ENCODE measurements around the gene MTSS2.

Gene MTSS2

GRCh38 chr16:70715860-70716357 lies 30.1 kb upstream of the MTSS2 start:
- Histone ChIP-seq H4K20me1 (ENCODE audit: low read depth, low read length) (no peaks in the 10 kb centered on the region), H3K9me3 (ENCODE audit: insufficient read depth, low read length) (no peaks in the 10 kb centered on the region), H3F3A (ENCODE audit: insufficient read depth) (no peaks in the 10 kb centered on the region), H3K4me3 (ENCODE audit: insufficient read depth, low read length, poor library complexity, severe bottlenecking) (no peak overlapping the region), H3K9ac (ENCODE audit: low read length) (no peak overlapping the region), H3K9me2 (replicated peaks; ENCODE audit: insufficient read depth, low read length) (no peaks in the 10 kb centered on the region), H3K4me2 (ENCODE audit: low read depth, low read length, poor library complexity, severe bottlenecking) (no peak overlapping the region), H2AFZ (ENCODE audit: low read depth, low read length, severe bottlenecking) (no peak overlapping the region), H3K79me2 (ENCODE audit: insufficient read depth, low read length) (no peaks in the 10 kb centered on the region), H3K27ac (ENCODE audit: low read depth, low read length) (no peak overlapping the region), H3K36me3 (ENCODE audit: low read length) (no peaks in the 10 kb centered on the region), H3K27me3 (ENCODE audit: low read length) (no peaks in the 10 kb centered on the region)
- TF ChIP-seq EZH2phosphoT487 (conservative IDR thresholded peaks at IDR 0.05; ENCODE audit: low read length): no peak
- no peak for TF ChIP-seq CTCF (IDR thresholded peaks at IDR 0.05; ENCODE audit: insufficient read depth, low read length, poor library complexity, severe bottlenecking)

DNA sequence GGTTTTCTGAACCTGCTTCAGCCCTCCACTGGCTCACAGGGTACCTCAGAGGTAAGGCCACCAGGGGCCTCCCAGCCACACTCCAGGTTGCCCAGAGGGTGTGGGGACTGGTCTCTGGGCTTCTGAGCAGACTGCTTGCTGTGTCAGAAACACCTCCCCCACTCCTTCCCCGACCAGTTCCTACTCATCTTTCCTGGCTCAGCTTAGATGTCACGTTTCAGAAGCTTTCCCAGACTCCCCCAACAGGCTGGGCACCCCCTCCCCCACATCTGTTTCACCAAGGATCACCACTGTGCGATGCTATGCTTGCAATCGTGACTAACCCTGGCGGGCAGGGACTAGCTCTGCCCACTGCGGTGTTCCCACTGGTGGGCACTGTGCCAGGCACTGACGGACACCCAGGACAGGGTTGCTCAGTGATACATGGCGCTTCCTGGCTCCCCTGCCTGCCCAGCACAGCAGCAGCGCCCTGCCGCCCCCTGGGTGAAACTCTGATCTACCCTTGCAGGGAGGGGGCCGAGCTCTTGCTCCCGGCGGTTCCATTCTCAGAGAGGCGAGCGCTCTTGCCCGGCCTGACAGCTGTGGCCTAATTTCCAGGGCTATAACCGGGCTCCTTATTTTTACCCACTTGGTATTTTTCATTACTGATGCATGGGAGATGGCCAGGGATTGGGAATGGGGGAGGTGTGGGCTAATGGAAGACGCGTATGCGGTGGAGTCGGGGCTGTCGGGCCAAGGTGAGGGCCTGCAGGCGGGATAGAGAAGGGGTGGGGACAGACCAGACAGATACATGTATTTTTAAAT lies 29.4 kb upstream of the MTSS2 start:
- Histone ChIP-seq H3K9me3 (ENCODE audit: insufficient read depth, low read length) (no peaks in the 10 kb centered on the region), H3K36me3 (ENCODE audit: low read length) (no peaks in the 10 kb centered on the region), H3K27ac (ENCODE audit: low read depth, low read length) (no peak overlapping the region), H3K4me3 (ENCODE audit: insufficient read depth, low read length, poor library complexity, severe bottlenecking) (no peak overlapping the region), H3K4me2 (ENCODE audit: low read depth, low read length, poor library complexity, severe bottlenecking) (no peak overlapping the region), H3K9ac (ENCODE audit: low read length) (no peak overlapping the region), H3K9me2 (replicated peaks; ENCODE audit: insufficient read depth, low read length) (no peaks in the 10 kb centered on the region), H2AFZ (ENCODE audit: low read depth, low read length, severe bottlenecking) (no peak overlapping the region), H3F3A (ENCODE audit: insufficient read depth) (no peaks in the 10 kb centered on the region), H3K27me3 (ENCODE audit: low read length) (no peaks in the 10 kb centered on the region), H4K20me1 (ENCODE audit: low read depth, low read length) (no peaks in the 10 kb centered on the region), H3K79me2 (ENCODE audit: insufficient read depth, low read length) (no peaks in the 10 kb centered on the region)
- TF ChIP-seq EZH2phosphoT487 (conservative IDR thresholded peaks at IDR 0.05; ENCODE audit: low read length) (no peak), CTCF (IDR thresholded peaks at IDR 0.05; ENCODE audit: insufficient read depth, low read length, poor library complexity, severe bottlenecking) (no peak)

DNA sequence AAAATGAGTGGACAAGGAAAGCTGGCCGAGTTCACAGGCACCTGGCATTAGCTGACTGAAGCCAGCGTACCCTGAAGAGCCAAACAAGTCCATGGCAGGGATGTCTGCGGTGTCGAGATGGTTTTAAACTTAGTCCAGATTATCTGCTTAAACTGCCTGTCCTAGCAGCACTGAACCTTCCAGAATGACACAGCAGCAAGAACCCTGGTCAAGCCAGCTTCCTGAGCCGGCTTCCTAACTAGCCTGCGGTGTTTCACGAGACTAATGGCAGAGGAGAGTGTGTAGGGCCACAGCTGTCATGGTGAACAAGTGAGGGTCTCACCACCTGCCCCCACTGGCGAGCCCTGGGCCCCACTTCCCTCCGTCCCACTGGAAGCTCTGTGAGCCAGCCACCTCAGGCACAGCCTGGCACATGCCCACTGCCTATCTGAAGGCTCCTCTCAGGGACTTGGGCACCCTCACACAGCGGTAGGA lies 28.8 kb upstream of the MTSS2 start:
- no peaks in the 10 kb centered on the region for H3K9me3 ChIP-seq (ENCODE audit: insufficient read depth, low read length)
- no peaks in the 10 kb centered on the region for H4K20me1 ChIP-seq (ENCODE audit: low read depth, low read length)
- no peaks in the 10 kb centered on the region for H3K79me2 ChIP-seq (ENCODE audit: insufficient read depth, low read length)
- no peaks in the 10 kb centered on the region for H3K9me2 ChIP-seq (replicated peaks; ENCODE audit: insufficient read depth, low read length)
- TF ChIP-seq CTCF (IDR thresholded peaks at IDR 0.05; ENCODE audit: insufficient read depth, low read length, poor library complexity, severe bottlenecking) (no peak), EZH2phosphoT487 (conservative IDR thresholded peaks at IDR 0.05; ENCODE audit: low read length) (no peak)
- no peak overlapping the region for H3K4me3 ChIP-seq (ENCODE audit: insufficient read depth, low read length, poor library complexity, severe bottlenecking)
- no peaks in the 10 kb centered on the region for H3K36me3 ChIP-seq (ENCODE audit: low read length)
- H2AFZ ChIP-seq (ENCODE audit: low read depth, low read length, severe bottlenecking): no peak overlapping the region
- no peaks in the 10 kb centered on the region for H3K27me3 ChIP-seq (ENCODE audit: low read length)
- H3K4me2 ChIP-seq (ENCODE audit: low read depth, low read length, poor library complexity, severe bottlenecking): no peak overlapping the region
- H3K27ac ChIP-seq (ENCODE audit: low read depth, low read length): no peak overlapping the region
- no peaks in the 10 kb centered on the region for H3F3A ChIP-seq (ENCODE audit: insufficient read depth)
- H3K9ac ChIP-seq (ENCODE audit: low read length): no peak overlapping the region
